ENCODE results near the gene TADA2A.

Gene TADA2A

GRCh38 chr17:37385474-37385990, 21.2 kb upstream of the TADA2A start:
- no peak for DNase-seq (ENCODE audit: low read depth, low spot score)
- no peak overlapping the region for H3K4me3 ChIP-seq (ENCODE audit: low read depth, low read length)
- TF ChIP-seq, protein P1, sequence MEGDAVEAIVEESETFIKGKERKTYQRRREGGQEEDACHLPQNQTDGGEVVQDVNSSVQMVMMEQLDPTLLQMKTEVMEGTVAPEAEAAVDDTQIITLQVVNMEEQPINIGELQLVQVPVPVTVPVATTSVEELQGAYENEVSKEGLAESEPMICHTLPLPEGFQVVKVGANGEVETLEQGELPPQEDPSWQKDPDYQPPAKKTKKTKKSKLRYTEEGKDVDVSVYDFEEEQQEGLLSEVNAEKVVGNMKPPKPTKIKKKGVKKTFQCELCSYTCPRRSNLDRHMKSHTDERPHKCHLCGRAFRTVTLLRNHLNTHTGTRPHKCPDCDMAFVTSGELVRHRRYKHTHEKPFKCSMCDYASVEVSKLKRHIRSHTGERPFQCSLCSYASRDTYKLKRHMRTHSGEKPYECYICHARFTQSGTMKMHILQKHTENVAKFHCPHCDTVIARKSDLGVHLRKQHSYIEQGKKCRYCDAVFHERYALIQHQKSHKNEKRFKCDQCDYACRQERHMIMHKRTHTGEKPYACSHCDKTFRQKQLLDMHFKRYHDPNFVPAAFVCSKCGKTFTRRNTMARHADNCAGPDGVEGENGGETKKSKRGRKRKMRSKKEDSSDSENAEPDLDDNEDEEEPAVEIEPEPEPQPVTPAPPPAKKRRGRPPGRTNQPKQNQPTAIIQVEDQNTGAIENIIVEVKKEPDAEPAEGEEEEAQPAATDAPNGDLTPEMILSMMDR (IDR thresholded peaks at IDR 0.05; ENCODE audit: low read depth, low read length): no peak
- in situ Hi-C loops (cut with HindIII; ENCODE audit: low sequenced_read_pairs): no loop called here

GRCh38 chr17:37386462-37386861, 20.2 kb upstream of the TADA2A start:
- in situ Hi-C loops (cut with HindIII; ENCODE audit: low sequenced_read_pairs): no loop called here
- no peak for DNase-seq (ENCODE audit: low read depth, low spot score)
- TF ChIP-seq, protein P1 (IDR thresholded peaks at IDR 0.05; ENCODE audit: low read depth, low read length): no peak
- no peak overlapping the region for H3K4me3 ChIP-seq (ENCODE audit: low read depth, low read length)

GRCh38 chr17:37388266-37388665, 18.4 kb upstream of the TADA2A start:
- TF ChIP-seq, protein P1 (IDR thresholded peaks at IDR 0.05; ENCODE audit: low read depth, low read length): no peak
- no peak overlapping the region for H3K4me3 ChIP-seq (ENCODE audit: low read depth, low read length)
- DNase-seq (ENCODE audit: low read depth, low spot score): peak; percentile 33
- in situ Hi-C loops (cut with HindIII; ENCODE audit: low sequenced_read_pairs): no loop called here

- H3K4me3 ChIP-seq (ENCODE audit: low read depth, low read length): no peak overlapping the region
- in situ Hi-C loops (cut with HindIII; ENCODE audit: low sequenced_read_pairs): no loop called here
- no peak for DNase-seq (ENCODE audit: low read depth, low spot score)
- TF ChIP-seq, protein P1 (IDR thresholded peaks at IDR 0.05; ENCODE audit: low read depth, low read length): no peak
Measured at GRCh38 chr17:37389160-37389559, 17.5 kb upstream of the TADA2A start.

DNA sequence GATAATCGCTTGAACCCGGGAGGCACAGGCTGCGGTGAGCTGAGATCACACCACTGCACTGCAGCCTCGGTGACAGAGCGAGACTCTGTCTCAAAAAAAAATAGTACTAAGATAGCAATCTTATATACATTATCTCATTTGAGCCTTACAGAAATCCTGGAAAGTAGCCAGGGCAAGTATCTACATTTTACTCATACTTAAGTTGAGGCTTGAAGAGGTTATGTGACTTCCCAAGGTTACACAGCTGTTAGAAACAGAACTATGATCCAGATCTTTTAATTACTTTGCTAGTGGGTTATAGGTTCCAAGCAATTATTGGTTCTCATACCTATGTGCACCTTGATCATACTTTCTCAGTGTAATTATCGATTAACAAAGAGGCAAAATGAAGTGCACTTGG, 15.5 kb upstream of the TADA2A start:
- in situ Hi-C loops (cut with HindIII; ENCODE audit: low sequenced_read_pairs): no loop called here
- TF ChIP-seq, protein P1 (IDR thresholded peaks at IDR 0.05; ENCODE audit: low read depth, low read length): no peak
- DNase-seq (ENCODE audit: low read depth, low spot score): peak; percentile 14
- no peak overlapping the region for H3K4me3 ChIP-seq (ENCODE audit: low read depth, low read length)

DNA sequence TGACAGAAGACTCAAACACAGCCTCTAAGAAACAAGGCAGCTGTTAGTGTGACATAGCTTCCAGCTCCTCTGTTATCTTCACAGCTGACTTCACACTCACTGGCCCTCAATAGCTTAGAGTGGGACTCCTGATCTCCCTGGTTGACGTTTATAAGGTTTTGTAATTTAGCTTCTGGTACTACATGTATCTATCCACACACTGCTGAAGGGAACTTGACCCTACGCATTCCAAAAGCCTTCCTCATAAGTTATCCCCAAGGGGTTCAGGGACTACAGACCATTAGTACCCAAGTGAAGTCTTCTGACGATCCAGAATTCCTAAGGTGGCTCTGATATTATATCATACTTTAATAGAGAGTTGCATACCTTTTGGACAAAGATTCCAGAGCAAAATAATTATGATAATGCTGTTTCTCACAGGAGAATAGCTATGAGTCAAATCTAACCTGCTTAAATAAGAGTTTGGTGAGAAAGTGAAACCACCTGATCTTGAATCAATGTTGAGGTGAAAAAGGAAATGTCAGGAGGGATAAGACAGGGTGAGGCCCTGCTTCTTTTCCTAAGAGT, 14.6 kb upstream of the TADA2A start:
- peak; percentile 68 for DNase-seq (ENCODE audit: low read depth, low spot score)
- in situ Hi-C loops (cut with HindIII; ENCODE audit: low sequenced_read_pairs): no loop called here
- H3K4me3 ChIP-seq (ENCODE audit: low read depth, low read length): no peak overlapping the region
- TF ChIP-seq, protein P1 (IDR thresholded peaks at IDR 0.05; ENCODE audit: low read depth, low read length): no peak

Measured in astrocyte of the spinal cord (primary cell).